Sigmoid colon (tissue), 4 donors: ENCODE measurements around the gene LMO3.

Source experiments
- CTCF ChIP-seq, 4 experiments: fragments of 450-650 bp in 3 of 4; fragments of 200-600 bp in 1 of 4; IDR thresholded peaks; one replicate each; pipeline ENCODE4 v1.5.1; 2016 to 2019; ENCODE audit warnings: antibody characterized with exemption in 4 of 4, mild to moderate bottlenecking in 3 of 4, moderate library complexity in 2 of 4
- EP300 ChIP-seq, 4 donors: sonication (generic); formaldehyde crosslinking; IDR thresholded peaks; one replicate each; pipeline ENCODE4 v1.6.1; 2017; ENCODE audit warnings: antibody characterized with exemption in 4 of 4
- POLR2A ChIP-seq, 2 donors: fragments of 450-650 bp; IDR thresholded peaks; one replicate each; pipeline ENCODE4 v1.6.1; 2016; ENCODE audit warnings: antibody characterized with exemption in 2 of 2, mild to moderate bottlenecking in 2 of 2, moderate library complexity in 2 of 2
- POLR2AphosphoS5 ChIP-seq, 4 donors: sonication (generic); formaldehyde crosslinking; IDR thresholded peaks; one replicate each; pipeline ENCODE4 v1.6.1; 2017; ENCODE audit warnings: antibody characterized with exemption in 4 of 4

GRCh38 chr12:16530268-16530850, 75.6 kb downstream of the LMO3 start:
- TF ChIP-seq POLR2AphosphoS5 (IDR thresholded peaks at IDR 0.05): no peak
- TF ChIP-seq POLR2A (IDR thresholded peaks at IDR 0.05): no peak
- no peak for TF ChIP-seq CTCF (IDR thresholded peaks at IDR 0.05)
- TF ChIP-seq EP300 (IDR thresholded peaks at IDR 0.05): no peak
